Right lobe of liver (tissue), 4 donors: ENCODE measurements around the gene SACM1L.

Experiments
- POLR2A ChIP-seq: fragments of 450-650 bp; IDR thresholded peaks from one replicate; pipeline ENCODE4 v1.6.1; 2017; ENCODE audit warnings: antibody characterized with exemption, mild to moderate bottlenecking
- TF ChIP-seq, protein P1 (sequence below), 4 donors: fragments of 200-600 bp in 3 of 4; fragments of 450-650 bp in 1 of 4; IDR thresholded peaks; one replicate each; pipeline versions ENCODE4 v1.5.1 to v1.8.0; 2016 to 2022; ENCODE audit warnings: antibody characterized with exemption in 4 of 4, mild to moderate bottlenecking in 2 of 4
- donor health status: DM: no; HTN: no; CAD: no.
- donor health status: DM: no; HTN: no; CAD: no.
- donor health status: DM: no; HTN: yes; CAD: no.

DNA sequence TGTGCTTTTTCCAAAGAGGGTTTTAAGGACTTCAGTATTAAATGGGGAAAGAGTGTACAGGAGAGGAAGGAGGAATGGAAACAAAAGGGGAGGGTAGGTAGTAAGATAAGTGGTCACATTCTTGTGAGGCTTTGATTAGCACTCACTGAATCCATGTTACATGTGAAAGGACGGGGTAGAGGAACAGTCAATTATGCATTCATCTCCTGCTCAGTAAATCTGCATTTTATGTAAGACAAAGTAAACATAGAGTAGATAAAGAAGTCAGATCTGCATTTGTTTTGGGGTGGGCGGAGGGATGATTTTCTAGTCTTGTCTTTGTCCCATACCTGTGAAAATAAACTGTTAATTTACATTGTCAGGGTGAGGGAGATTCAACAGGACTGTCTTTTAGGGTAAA lies 50.8 kb downstream of the SACM1L start:
- TF ChIP-seq POLR2A = no peak
- TF ChIP-seq, protein P1, sequence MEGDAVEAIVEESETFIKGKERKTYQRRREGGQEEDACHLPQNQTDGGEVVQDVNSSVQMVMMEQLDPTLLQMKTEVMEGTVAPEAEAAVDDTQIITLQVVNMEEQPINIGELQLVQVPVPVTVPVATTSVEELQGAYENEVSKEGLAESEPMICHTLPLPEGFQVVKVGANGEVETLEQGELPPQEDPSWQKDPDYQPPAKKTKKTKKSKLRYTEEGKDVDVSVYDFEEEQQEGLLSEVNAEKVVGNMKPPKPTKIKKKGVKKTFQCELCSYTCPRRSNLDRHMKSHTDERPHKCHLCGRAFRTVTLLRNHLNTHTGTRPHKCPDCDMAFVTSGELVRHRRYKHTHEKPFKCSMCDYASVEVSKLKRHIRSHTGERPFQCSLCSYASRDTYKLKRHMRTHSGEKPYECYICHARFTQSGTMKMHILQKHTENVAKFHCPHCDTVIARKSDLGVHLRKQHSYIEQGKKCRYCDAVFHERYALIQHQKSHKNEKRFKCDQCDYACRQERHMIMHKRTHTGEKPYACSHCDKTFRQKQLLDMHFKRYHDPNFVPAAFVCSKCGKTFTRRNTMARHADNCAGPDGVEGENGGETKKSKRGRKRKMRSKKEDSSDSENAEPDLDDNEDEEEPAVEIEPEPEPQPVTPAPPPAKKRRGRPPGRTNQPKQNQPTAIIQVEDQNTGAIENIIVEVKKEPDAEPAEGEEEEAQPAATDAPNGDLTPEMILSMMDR (IDR thresholded peaks at IDR 0.05) = no peak
